Measurements from ENCODE around the gene USP25. TPM values are rescaled to one million over a fixed set of nuclear protein-coding genes. Genes with fewer than 3 reads are reported as not detected.

The USP25 gene
- total RNA-seq, 1 experiment from 2014 or later, result 35.1 TPM

- TF ChIP-seq CTCF (conservative IDR thresholded peaks at IDR 0.05), result no peak
- Histone ChIP-seq H3T11ph (ENCODE audit: low read length) (no peak overlapping the region), H3K4ac (ENCODE audit: low read depth, low read length) (no peak overlapping the region), H3K79me1 (ENCODE audit: insufficient read depth, low read depth, low read length, poor library complexity, severe bottlenecking) (no peaks in the 10 kb centered on the region), H3K27ac (ENCODE audit: insufficient read length, low read depth, low read length) (no peak overlapping the region), H2BK5ac (ENCODE audit: insufficient read length, low read length) (no peak overlapping the region), H3K4me2 (ENCODE audit: insufficient read depth, insufficient read length, low read length) (no peak overlapping the region), H2AK5ac (ENCODE audit: insufficient read length, low read length) (no peak overlapping the region), H2BK12ac (ENCODE audit: insufficient read length, low read depth, low read length) (no peak overlapping the region), H3K23ac (ENCODE audit: insufficient read length, low read depth, low read length) (no peak overlapping the region), H3K18ac (ENCODE audit: insufficient read length, low read depth, low read length) (no peak overlapping the region), H3K14ac (ENCODE audit: insufficient read depth, low read length) (no peak overlapping the region), H2BK20ac (ENCODE audit: low read depth, low read length, poor library complexity, severe bottlenecking) (no peak overlapping the region), H2AFZ (ENCODE audit: low read length) (no peak overlapping the region), H3K56ac (ENCODE audit: insufficient read length, low read depth, low read length) (no peak overlapping the region), H4K8ac (replicated peaks; ENCODE audit: insufficient read length, low read depth, low read length) (no peak overlapping the region), H3K79me2 (ENCODE audit: insufficient read depth, low read length) (peaks cover 2% of the 10 kb centered on the region; the same call in 1 of the 2 replicates), H3K4me1 (ENCODE audit: insufficient read depth, low read length) (peaks cover 6% of the 10 kb centered on the region; the same call in 1 of the 2 replicates), H4K5ac (ENCODE audit: insufficient read length, low read depth, low read length) (no peak overlapping the region), H3K9me3 (ENCODE audit: control insufficient read depth, low read depth, low read length) (no peaks in the 10 kb centered on the region), H3K23me2 (ENCODE audit: insufficient read length, low read depth, low read length, poor library complexity, severe bottlenecking) (no peaks in the 10 kb centered on the region), H3K9ac (ENCODE audit: extremely low read depth, insufficient read length, low read length) (no peak overlapping the region), H2BK120ac (ENCODE audit: low read depth, low read length, poor library complexity, severe bottlenecking) (no peak overlapping the region), H2BK15ac (ENCODE audit: low read depth, low read length) (no peak overlapping the region), H4K91ac (ENCODE audit: insufficient read length, low read depth, low read length) (no peak overlapping the region), H4K20me1 (ENCODE audit: control insufficient read depth, insufficient read depth, insufficient read length) (no peaks in the 10 kb centered on the region), H3K27me3 (ENCODE audit: insufficient read depth, low read length) (no peaks in the 10 kb centered on the region)
- no CpG with 5 or more reads among the region's 3 CpGs for WGBS (ENCODE audit: extremely low coverage, insufficient read length, low lambda C conversion rate)
- no peak overlapping the region for H3K27ac Mint-ChIP-seq
- no peaks in the 10 kb centered on the region for H3K9me3 Mint-ChIP-seq
- H3K27me3 Mint-ChIP-seq (ENCODE audit: low read depth), result no peaks in the 10 kb centered on the region
- no peak for DNase-seq
- peaks cover 0 to 1% (median 1%) of the 10 kb centered on the region in 3 experiments; a peak in 3 of 7 replicates for H3K36me3 Mint-ChIP-seq (ENCODE audit: insufficient read depth in 1 of 3, low read depth in 3 of 3)
- H3K4me1 Mint-ChIP-seq, result peaks cover 31 to 39% of the 10 kb centered on the region in 2 experiments
- no peak overlapping the region for H3K4me3 Mint-ChIP-seq
Observed at GRCh38 chr21:15772654-15773053, 42.9 kb downstream of the USP25 start.
